IMR-90 (cell line): Measurements from ENCODE around the gene CREB1.

Experiments used
- BHLHE40 ChIP-seq: fragments of 150-350 bp; IDR thresholded peaks from 2 replicates; pipeline ENCODE4 v1.6.1; 2016; ENCODE audit warnings: mild to moderate bottlenecking, low read depth, low read length
- CEBPB ChIP-seq: IDR thresholded peaks from 2 replicates; pipeline ENCODE4 v1.6.1; 2012; ENCODE audit warnings: low read depth, low read length, improper control_type of control experiment
- ELK1 ChIP-seq: fragments of 150-350 bp; IDR thresholded peaks from 2 replicates; pipeline ENCODE4 v1.6.1; 2016; ENCODE audit warnings: low read depth, mild to moderate bottlenecking, low read length, moderate library complexity, borderline replicate concordance
- MAFK ChIP-seq: IDR thresholded peaks from 2 replicates; pipeline ENCODE4 v1.6.1; 2012; ENCODE audit warnings: low read depth, low read length, improper control_type of control experiment
- MAZ ChIP-seq: IDR thresholded peaks from 2 replicates; pipeline ENCODE4 v1.6.1; 2012; ENCODE audit warnings: low read depth, mild to moderate bottlenecking, low read length, improper control_type of control experiment, moderate library complexity, borderline replicate concordance
- MXI1 ChIP-seq: IDR thresholded peaks from 2 replicates; pipeline ENCODE4 v1.6.1; 2012; ENCODE audit warnings: low read depth, mild to moderate bottlenecking, low read length, moderate library complexity, borderline replicate concordance
- POLR2A ChIP-seq: IDR thresholded peaks from 2 replicates; pipeline ENCODE4 v1.6.1; 2012; ENCODE audit warnings: mild to moderate bottlenecking, low read depth, low read length
- RAD21 ChIP-seq: IDR thresholded peaks from 2 replicates; pipeline ENCODE4 v1.6.1; 2012; ENCODE audit warnings: low read length, improper control_type of control experiment
- RCOR1 ChIP-seq: IDR thresholded peaks from 2 replicates; pipeline ENCODE4 v1.6.1; 2012; ENCODE audit warnings: mild to moderate bottlenecking, low read length, improper control_type of control experiment; ENCODE audit not compliant: insufficient replicate concordance
- RFX5 ChIP-seq: IDR thresholded peaks from 2 replicates; pipeline ENCODE4 v1.8.0; 2012; ENCODE audit warnings: low read depth, mild to moderate bottlenecking, low read length, moderate library complexity
- SMC3 ChIP-seq: fragments of 150-350 bp; IDR thresholded peaks from 2 replicates; pipeline ENCODE4 v1.6.1; 2016; ENCODE audit warnings: low read depth, mild to moderate bottlenecking, antibody characterized with exemption, low read length, moderate library complexity
- TF ChIP-seq, protein P1 (sequence below): conservative IDR thresholded peaks from 2 replicates; pipeline ENCODE4 v1.5.1; 2012; ENCODE audit warnings: mild to moderate bottlenecking, low read depth, low read length, improper control_type of control experiment

GRCh38 chr2:207497596-207497995 is 32.2 kb upstream of the CREB1 start:
- TF ChIP-seq, protein P1, sequence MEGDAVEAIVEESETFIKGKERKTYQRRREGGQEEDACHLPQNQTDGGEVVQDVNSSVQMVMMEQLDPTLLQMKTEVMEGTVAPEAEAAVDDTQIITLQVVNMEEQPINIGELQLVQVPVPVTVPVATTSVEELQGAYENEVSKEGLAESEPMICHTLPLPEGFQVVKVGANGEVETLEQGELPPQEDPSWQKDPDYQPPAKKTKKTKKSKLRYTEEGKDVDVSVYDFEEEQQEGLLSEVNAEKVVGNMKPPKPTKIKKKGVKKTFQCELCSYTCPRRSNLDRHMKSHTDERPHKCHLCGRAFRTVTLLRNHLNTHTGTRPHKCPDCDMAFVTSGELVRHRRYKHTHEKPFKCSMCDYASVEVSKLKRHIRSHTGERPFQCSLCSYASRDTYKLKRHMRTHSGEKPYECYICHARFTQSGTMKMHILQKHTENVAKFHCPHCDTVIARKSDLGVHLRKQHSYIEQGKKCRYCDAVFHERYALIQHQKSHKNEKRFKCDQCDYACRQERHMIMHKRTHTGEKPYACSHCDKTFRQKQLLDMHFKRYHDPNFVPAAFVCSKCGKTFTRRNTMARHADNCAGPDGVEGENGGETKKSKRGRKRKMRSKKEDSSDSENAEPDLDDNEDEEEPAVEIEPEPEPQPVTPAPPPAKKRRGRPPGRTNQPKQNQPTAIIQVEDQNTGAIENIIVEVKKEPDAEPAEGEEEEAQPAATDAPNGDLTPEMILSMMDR = no peak
- TF ChIP-seq POLR2A (no peak), SMC3 (no peak), MAFK (no peak), MXI1 (no peak), RAD21 (no peak), RFX5 (no peak), MAZ (no peak), RCOR1 (no peak), BHLHE40 (no peak), CEBPB (no peak), ELK1 (no peak)
